T-helper 1 cell treated with Interleukin-12 subunit alpha and Interleukin-12 subunit beta and Interleukin-4 antibody, amounts not matched to agents 30 μg/mL and 1 μg/mL, for 36 hours (primary cell): ENCODE data around the gene TSTD2.

Experiments used
- H3K27ac Mint-ChIP-seq: one replicate; pipeline ENCODE4 v1.8.0; 2021; ENCODE audit warnings: mild to moderate bottlenecking, mixed read lengths
- H3K27me3 Mint-ChIP-seq: one replicate; pipeline ENCODE4 v1.8.0; 2021; ENCODE audit warnings: low read depth, mixed read lengths
- H3K36me3 Mint-ChIP-seq: one replicate; pipeline ENCODE4 v1.8.0; 2021; ENCODE audit warnings: low read depth, mixed read lengths
- H3K4me1 Mint-ChIP-seq: one replicate; pipeline ENCODE4 v1.8.0; 2021; ENCODE audit warnings: low read depth, mixed read lengths
- H3K4me3 Mint-ChIP-seq: one replicate; pipeline ENCODE4 v1.8.0; 2021; ENCODE audit warnings: mild to moderate bottlenecking, moderate library complexity, mixed read lengths
- H3K9me3 Mint-ChIP-seq: one replicate; pipeline ENCODE4 v1.8.0; 2021; ENCODE audit warnings: mixed read lengths

TSTD2 gene

GRCh38 chr9:97556721-97557605 lies 76.2 kb downstream of the TSTD2 start:
- Mint-ChIP-seq H3K27me3 (peaks cover 36% of the 10 kb centered on the region), H3K27ac (no peak overlapping the region), H3K36me3 (no peaks in the 10 kb centered on the region)

GRCh38 chr9:97556036-97556720 lies 77.0 kb downstream of the TSTD2 start:
- H3K4me3 Mint-ChIP-seq, result no peak overlapping the region
- H3K27ac Mint-ChIP-seq, result no peak overlapping the region

More at GRCh38 chr9:97556721-97557605, 76.2 kb downstream of the TSTD2 start:
- H3K4me3 Mint-ChIP-seq, result no peak overlapping the region
- no peaks in the 10 kb centered on the region for H3K9me3 Mint-ChIP-seq
- peaks cover 13% of the 10 kb centered on the region for H3K4me1 Mint-ChIP-seq

GRCh38 chr9:97555164-97555563 lies 78.0 kb downstream of the TSTD2 start:
- no peak overlapping the region for H3K27ac Mint-ChIP-seq
- H3K9me3 Mint-ChIP-seq, result no peaks in the 10 kb centered on the region
- H3K36me3 Mint-ChIP-seq, result no peaks in the 10 kb centered on the region
- H3K4me3 Mint-ChIP-seq, result no peak overlapping the region
- H3K27me3 Mint-ChIP-seq, result peaks cover 32% of the 10 kb centered on the region
- H3K4me1 Mint-ChIP-seq, result peaks cover 13% of the 10 kb centered on the region

More at GRCh38 chr9:97556036-97556720, 77.0 kb downstream of the TSTD2 start:
- peaks cover 32% of the 10 kb centered on the region for H3K27me3 Mint-ChIP-seq
- H3K36me3 Mint-ChIP-seq, result no peaks in the 10 kb centered on the region
- no peaks in the 10 kb centered on the region for H3K9me3 Mint-ChIP-seq
- H3K4me1 Mint-ChIP-seq, result peaks cover 13% of the 10 kb centered on the region

GRCh38 chr9:97554566-97555075 lies 78.5 kb downstream of the TSTD2 start:
- no peaks in the 10 kb centered on the region for H3K36me3 Mint-ChIP-seq
- peaks cover 10% of the 10 kb centered on the region for H3K4me1 Mint-ChIP-seq
- H3K27me3 Mint-ChIP-seq, result peaks cover 32% of the 10 kb centered on the region
- H3K9me3 Mint-ChIP-seq, result no peaks in the 10 kb centered on the region
- no peak overlapping the region for H3K4me3 Mint-ChIP-seq
- H3K27ac Mint-ChIP-seq, result no peak overlapping the region

- Mint-ChIP-seq H3K4me3 (no peak overlapping the region), H3K36me3 (no peaks in the 10 kb centered on the region), H3K4me1 (peaks cover 6% of the 10 kb centered on the region), H3K27ac (no peak overlapping the region), H3K27me3 (peaks cover 28% of the 10 kb centered on the region), H3K9me3 (no peaks in the 10 kb centered on the region)
Observed at GRCh38 chr9:97553841-97554240, 79.3 kb downstream of the TSTD2 start.

- H3K9me3 Mint-ChIP-seq, result no peaks in the 10 kb centered on the region
- H3K36me3 Mint-ChIP-seq, result no peaks in the 10 kb centered on the region
- H3K27ac Mint-ChIP-seq, result no peak overlapping the region
- H3K27me3 Mint-ChIP-seq, result peaks cover 24% of the 10 kb centered on the region
- no peak overlapping the region for H3K4me3 Mint-ChIP-seq
- H3K4me1 Mint-ChIP-seq, result peaks cover 3% of the 10 kb centered on the region
Observed at GRCh38 chr9:97553141-97553540, 80.0 kb downstream of the TSTD2 start.

- Mint-ChIP-seq H3K4me3 (no peak overlapping the region), H3K9me3 (no peaks in the 10 kb centered on the region), H3K36me3 (no peaks in the 10 kb centered on the region), H3K27me3 (peaks cover 17% of the 10 kb centered on the region), H3K27ac (no peak overlapping the region), H3K4me1 (no peaks in the 10 kb centered on the region)
Observed at GRCh38 chr9:97551308-97551707, 81.9 kb downstream of the TSTD2 start.

- Mint-ChIP-seq H3K27ac (no peak overlapping the region), H3K4me3 (no peak overlapping the region), H3K36me3 (no peaks in the 10 kb centered on the region), H3K4me1 (no peaks in the 10 kb centered on the region), H3K27me3 (peaks cover 13% of the 10 kb centered on the region), H3K9me3 (no peaks in the 10 kb centered on the region)
Observed at GRCh38 chr9:97550386-97550785, 82.8 kb downstream of the TSTD2 start.
